Measurements from ENCODE around the gene TMEM100.

DNA sequence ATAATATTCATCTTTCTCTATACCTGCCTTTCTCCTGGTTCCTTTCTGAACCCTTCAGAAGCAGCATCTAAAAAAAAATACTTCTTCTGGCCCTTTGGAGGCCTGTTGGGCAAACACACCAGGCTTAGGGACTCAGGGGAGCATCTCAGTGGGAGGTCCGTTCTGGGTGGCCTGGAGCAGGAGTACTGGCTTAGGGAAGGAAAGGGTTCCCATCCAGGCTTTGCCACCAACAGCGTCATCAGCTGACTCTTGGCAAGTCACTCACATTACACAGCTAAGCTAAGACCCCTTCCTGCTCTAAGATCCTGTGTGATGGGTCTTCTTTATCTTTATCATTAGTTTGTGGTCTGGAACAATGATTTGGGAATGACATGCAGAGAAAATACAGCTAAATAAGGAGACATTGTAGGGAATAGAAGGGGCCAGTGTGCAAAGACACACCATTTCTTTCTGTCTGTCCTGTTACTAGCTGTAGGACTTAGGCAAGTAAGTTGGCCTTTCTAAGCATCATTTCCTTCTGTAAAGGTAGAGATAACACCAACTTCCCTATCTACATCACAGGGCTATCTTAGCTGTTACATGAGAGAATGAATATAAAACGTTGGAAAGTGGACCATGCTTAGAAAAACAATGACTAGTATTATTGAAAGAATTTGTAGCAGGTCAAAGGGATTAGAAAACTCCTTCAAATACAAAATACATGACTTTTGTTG lies 38.1 kb upstream of the TMEM100 start:
- TF ChIP-seq, protein P1, sequence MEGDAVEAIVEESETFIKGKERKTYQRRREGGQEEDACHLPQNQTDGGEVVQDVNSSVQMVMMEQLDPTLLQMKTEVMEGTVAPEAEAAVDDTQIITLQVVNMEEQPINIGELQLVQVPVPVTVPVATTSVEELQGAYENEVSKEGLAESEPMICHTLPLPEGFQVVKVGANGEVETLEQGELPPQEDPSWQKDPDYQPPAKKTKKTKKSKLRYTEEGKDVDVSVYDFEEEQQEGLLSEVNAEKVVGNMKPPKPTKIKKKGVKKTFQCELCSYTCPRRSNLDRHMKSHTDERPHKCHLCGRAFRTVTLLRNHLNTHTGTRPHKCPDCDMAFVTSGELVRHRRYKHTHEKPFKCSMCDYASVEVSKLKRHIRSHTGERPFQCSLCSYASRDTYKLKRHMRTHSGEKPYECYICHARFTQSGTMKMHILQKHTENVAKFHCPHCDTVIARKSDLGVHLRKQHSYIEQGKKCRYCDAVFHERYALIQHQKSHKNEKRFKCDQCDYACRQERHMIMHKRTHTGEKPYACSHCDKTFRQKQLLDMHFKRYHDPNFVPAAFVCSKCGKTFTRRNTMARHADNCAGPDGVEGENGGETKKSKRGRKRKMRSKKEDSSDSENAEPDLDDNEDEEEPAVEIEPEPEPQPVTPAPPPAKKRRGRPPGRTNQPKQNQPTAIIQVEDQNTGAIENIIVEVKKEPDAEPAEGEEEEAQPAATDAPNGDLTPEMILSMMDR (IDR thresholded peaks at IDR 0.05) = no peak
- TF ChIP-seq POLR2A (IDR thresholded peaks at IDR 0.05) = no peak
